Liver (tissue), 9 donors: Measurements from ENCODE around the gene TGIF1. TPM values are rescaled to one million over a fixed set of nuclear protein-coding genes. Genes with fewer than 3 reads are reported as not detected.

Experiments used
- DNase-seq: peaks from one replicate; pipeline ENCODE4 v3.0.0-alpha.2; 2017; ENCODE audit warnings: low spot score
- H3K27ac ChIP-seq, 2 donors: one replicate each; pipeline ENCODE4 v1.7.0; 2013; ENCODE audit warnings: inconsistent platforms in 2 of 2, low read length in 2 of 2, control low read depth in 1 of 2, low read depth in 1 of 2, mild to moderate bottlenecking in 1 of 2
- H3K27me3 ChIP-seq, 4 donors: one replicate each; pipeline versions ENCODE4 v1.6.1 to v1.7.0; 2013; ENCODE audit warnings: low read length in 3 of 4, inconsistent platforms in 1 of 4, mild to moderate bottlenecking in 1 of 4, moderate library complexity in 1 of 4; ENCODE audit not compliant: control insufficient read depth in 4 of 4, insufficient read depth in 4 of 4
- H3K36me3 ChIP-seq, 4 donors: one replicate each; pipeline versions ENCODE4 v1.6.1 to v1.7.0; 2013; ENCODE audit warnings: low read length in 3 of 4, mild to moderate bottlenecking in 3 of 4, low read depth in 1 of 4, moderate library complexity in 1 of 4; ENCODE audit not compliant: control insufficient read depth in 4 of 4, insufficient read depth in 3 of 4
- H3K4me1 ChIP-seq, 4 donors: one replicate each; pipeline versions ENCODE4 v1.6.1 to v1.7.0; 2013; ENCODE audit warnings: low read length in 3 of 4, mild to moderate bottlenecking in 3 of 4, moderate library complexity in 1 of 4; ENCODE audit not compliant: control insufficient read depth in 4 of 4, insufficient read depth in 4 of 4
- H3K4me3 ChIP-seq, 3 donors: one replicate each; pipeline versions ENCODE4 v1.6.1 to v1.7.0; 2013; ENCODE audit warnings: low read length in 3 of 3, control low read depth in 1 of 3, low read depth in 1 of 3, mild to moderate bottlenecking in 1 of 3
- H3K9ac ChIP-seq, 2 donors: one replicate each; pipeline ENCODE4 v1.7.0; 2013; ENCODE audit warnings: low read length in 2 of 2, mild to moderate bottlenecking in 2 of 2, moderate library complexity in 2 of 2, control low read depth in 1 of 2, low read depth in 1 of 2
- H3K9me3 ChIP-seq, 4 donors: one replicate each; pipeline versions ENCODE4 v1.6.1 to v1.7.0; 2013; ENCODE audit warnings: low read length in 3 of 4; ENCODE audit not compliant: control insufficient read depth in 4 of 4
- CTCF ChIP-seq: fragments of 150-350 bp; IDR thresholded peaks from 2 replicates; pipeline ENCODE4 v1.5.1; 2017; ENCODE audit warnings: improper control_type of control experiment, low read depth, low read length; ENCODE audit not compliant: missing input control
- EGR1 ChIP-seq, 2 donors: IDR thresholded peaks; 2 replicates each; pipeline ENCODE4 v1.6.1; 2016 to 2018; ENCODE audit warnings: antibody characterized with exemption in 2 of 2, low read depth in 2 of 2
- FOXA1 ChIP-seq: IDR thresholded peaks from 2 replicates; pipeline ENCODE4 v1.6.1; 2016; ENCODE audit warnings: antibody characterized with exemption
- HNF4A ChIP-seq, 2 donors: conservative IDR thresholded peaks; 2 replicates each; pipeline ENCODE4 v1.6.1; 2016; ENCODE audit warnings: antibody characterized with exemption in 2 of 2, mild to moderate bottlenecking in 2 of 2
- HNF4G ChIP-seq: IDR thresholded peaks from 2 replicates; pipeline ENCODE4 v1.6.1; 2016; ENCODE audit warnings: antibody characterized with exemption
- MAX ChIP-seq: IDR thresholded peaks from 2 replicates; pipeline ENCODE4 v1.6.1; 2016; ENCODE audit warnings: antibody characterized with exemption
- NR2F2 ChIP-seq: IDR thresholded peaks from 2 replicates; pipeline ENCODE4 v1.6.1; 2016; ENCODE audit warnings: antibody characterized with exemption
- RAD21 ChIP-seq, 2 donors: IDR thresholded peaks; 2 replicates each; pipeline ENCODE4 v1.6.1; 2016; ENCODE audit warnings: antibody characterized with exemption in 2 of 2, mild to moderate bottlenecking in 2 of 2
- RXRA ChIP-seq, 2 donors: IDR thresholded peaks; 2 replicates each; pipeline ENCODE4 v1.6.1; 2017 to 2018; ENCODE audit warnings: antibody characterized with exemption in 2 of 2, mild to moderate bottlenecking in 1 of 2
- SP1 ChIP-seq: IDR thresholded peaks from 2 replicates; pipeline ENCODE4 v1.6.1; 2018; ENCODE audit warnings: antibody characterized with exemption, mild to moderate bottlenecking
- TAF1 ChIP-seq: conservative IDR thresholded peaks from 2 replicates; pipeline ENCODE4 v1.6.1; 2016; ENCODE audit warnings: antibody characterized with exemption, mild to moderate bottlenecking
- ZBTB33 ChIP-seq: IDR thresholded peaks from 2 replicates; pipeline ENCODE4 v1.6.1; 2016; ENCODE audit warnings: antibody characterized with exemption
- WGBS: extraction: QIAGEN DNeasy Blood & Tissue Kit; methylation state at CpG from one replicate; pipeline ENCODE4 v1.1.7; 2013; 5-methylcytosine and 5-hydroxymethylcytosine counted together
- polyA plus RNA-seq, 2 donors: library from polyadenylated mRNA; stranded (reverse) in 1 of 2; unstranded in 1 of 2; fragments of 200-250 nt in 1 of 2; fragments of >200 nt in 1 of 2; fragmentation: Nextera tagmentation in 1 of 2; extraction: Ambion mirVana in 1 of 2; gene quantifications; one replicate each; pipeline versions ENCODE4 v1.2.1 to v1.2.3, GENCODE V29; 2013 to 2015
- total RNA-seq, 2 donors: library from RNA; depleted of rRNA; stranded (reverse); fragments of >200 nt; gene quantifications; one replicate each; pipeline ENCODE4 v1.2.3, GENCODE V29; 2014
- donor health status: healthy.
- donor health status: healthy.
- donor health status: healthy.
- donor health status: healthy.
- donor health status: healthy.

TGIF1 gene
- total and polyA plus RNA-seq, 4 donors = 13.1 to 26.4 (median 18.4) TPM

GRCh38 chr18:3454365-3455089, 4.6 kb downstream of the TGIF1 start:
- no peak for DNase-seq
- TF ChIP-seq TAF1 (peak; percentile 20), SP1 (no peak), RAD21 (IDR thresholded peaks at IDR 0.05) (peak; percentile 81 to 83), HNF4A (conservative IDR thresholded peaks at IDR 0.05) (peak in 1 of 2 donors; percentile 11), CTCF (peak; percentile 67), MAX (no peak), HNF4G (peak; percentile 12), NR2F2 (peak; percentile 49)
- no peaks in the 10 kb centered on the region for H3K27me3 ChIP-seq
- H3K36me3 ChIP-seq = peaks cover 2 to 8% (median 5%) of the 10 kb centered on the region in 4 donors
- 2% methylated on average over 4 of the region's 4 CpGs for WGBS
- H3K9ac ChIP-seq = peak overlapping the region; percentile 65 to 100
- H3K4me3 ChIP-seq = peak overlapping the region in 2 of 3 donors; percentile 53 to 63
- peaks cover 10 to 57% (median 37%) of the 10 kb centered on the region in 4 donors for H3K4me1 ChIP-seq
- H3K27ac ChIP-seq = peak overlapping the region; percentile 99 to 100
- H3K9me3 ChIP-seq = no peaks in the 10 kb centered on the region

GRCh38 chr18:3455090-3455635, 5.2 kb downstream of the TGIF1 start:
- H3K4me3 ChIP-seq = peak overlapping the region in 1 of 3 donors; percentile 53
- no peak for DNase-seq
- no peaks in the 10 kb centered on the region for H3K9me3 ChIP-seq
- no peaks in the 10 kb centered on the region for H3K27me3 ChIP-seq
- H3K9ac ChIP-seq = peak overlapping the region; percentile 65 to 100
- 21% methylated on average over 3 of the region's 3 CpGs for WGBS
- peaks cover 2 to 10% (median 5%) of the 10 kb centered on the region in 4 donors for H3K36me3 ChIP-seq
- peak overlapping the region; percentile 99 to 100 for H3K27ac ChIP-seq
- TF ChIP-seq EGR1 (IDR thresholded peaks at IDR 0.05; ENCODE audit: low read depth in 2 of 2) (no peak), FOXA1 (no peak), ZBTB33 (no peak), RXRA (IDR thresholded peaks at IDR 0.05) (no peak), TAF1 (no peak), HNF4G (no peak)
- H3K4me1 ChIP-seq = peaks cover 10 to 58% (median 37%) of the 10 kb centered on the region in 4 donors
